Measurements from ENCODE around the gene KCNJ12. TPM values are rescaled to one million over a fixed set of nuclear protein-coding genes. Genes with fewer than 3 reads are reported as not detected.
"Not testable (repeated sequence)": the region's sequence is repeated elsewhere in the genome, so short reads cannot be mapped to it uniquely, and the experiment has no call there.

KCNJ12 gene
- total RNA-seq, 1 donor, result 0.10 TPM

GRCh38 chr17:21346107-21346506, 30.1 kb upstream of the KCNJ12 start:
- not testable (repeated sequence) for H3K4me3 ChIP-seq (ENCODE audit: low read length); H3K4me1 ChIP-seq (ENCODE audit: insufficient read depth, low read length); H3K27me3 ChIP-seq (ENCODE audit: insufficient read depth, low read length); H3K9me3 ChIP-seq (ENCODE audit: low read depth, low read length)

GRCh38 chr17:21346651-21347250, 29.4 kb upstream of the KCNJ12 start:
- not testable (repeated sequence) for H3K9me3 ChIP-seq (ENCODE audit: low read depth, low read length); H3K4me1 ChIP-seq (ENCODE audit: insufficient read depth, low read length); H3K4me3 ChIP-seq (ENCODE audit: low read length); H3K27me3 ChIP-seq (ENCODE audit: insufficient read depth, low read length)

- H3K27me3 ChIP-seq (ENCODE audit: insufficient read depth, low read length); H3K4me3 ChIP-seq (ENCODE audit: low read length); H3K4me1 ChIP-seq (ENCODE audit: insufficient read depth, low read length); H3K9me3 ChIP-seq (ENCODE audit: low read depth, low read length): not testable (repeated sequence)
These were observed 28.5 kb upstream of the KCNJ12 start for GRCh38 chr17:21347660-21348059.

- not testable (repeated sequence) for H3K4me1 ChIP-seq (ENCODE audit: insufficient read depth, low read length); H3K9me3 ChIP-seq (ENCODE audit: low read depth, low read length); H3K27me3 ChIP-seq (ENCODE audit: insufficient read depth, low read length); H3K4me3 ChIP-seq (ENCODE audit: low read length)
These were observed 27.9 kb upstream of the KCNJ12 start for GRCh38 chr17:21348081-21348925.

GRCh38 chr17:21348926-21349261, 27.3 kb upstream of the KCNJ12 start:
- H3K4me3 ChIP-seq (ENCODE audit: low read length); H3K27me3 ChIP-seq (ENCODE audit: insufficient read depth, low read length); H3K4me1 ChIP-seq (ENCODE audit: insufficient read depth, low read length): not testable (repeated sequence)

GRCh38 chr17:21349358-21350050, 26.7 kb upstream of the KCNJ12 start:
- H3K9me3 ChIP-seq (ENCODE audit: low read depth, low read length); H3K27me3 ChIP-seq (ENCODE audit: insufficient read depth, low read length); H3K4me3 ChIP-seq (ENCODE audit: low read length); H3K4me1 ChIP-seq (ENCODE audit: insufficient read depth, low read length): not testable (repeated sequence)

More at GRCh38 chr17:21348926-21349261, 27.3 kb upstream of the KCNJ12 start:
- H3K9me3 ChIP-seq (ENCODE audit: low read depth, low read length), result not testable (repeated sequence)

- H3K4me3 ChIP-seq (ENCODE audit: low read length); H3K4me1 ChIP-seq (ENCODE audit: insufficient read depth, low read length); H3K27me3 ChIP-seq (ENCODE audit: insufficient read depth, low read length); H3K9me3 ChIP-seq (ENCODE audit: low read depth, low read length): not testable (repeated sequence)
These were observed 25.7 kb upstream of the KCNJ12 start for GRCh38 chr17:21350495-21350894.

GRCh38 chr17:21351366-21352065, 24.6 kb upstream of the KCNJ12 start:
- Histone ChIP-seq H3K27me3 (ENCODE audit: insufficient read depth, low read length) (no peaks in the 10 kb centered on the region), H3K4me3 (ENCODE audit: low read length) (no peak overlapping the region), H3K9me3 (ENCODE audit: low read depth, low read length) (no peaks in the 10 kb centered on the region), H3K4me1 (ENCODE audit: insufficient read depth, low read length) (no peaks in the 10 kb centered on the region)

- Histone ChIP-seq H3K27me3 (ENCODE audit: insufficient read depth, low read length) (no peaks in the 10 kb centered on the region), H3K4me1 (ENCODE audit: insufficient read depth, low read length) (no peaks in the 10 kb centered on the region), H3K9me3 (ENCODE audit: low read depth, low read length) (no peaks in the 10 kb centered on the region), H3K4me3 (ENCODE audit: low read length) (no peak overlapping the region)
These were observed 23.8 kb upstream of the KCNJ12 start for GRCh38 chr17:21352221-21352980.

- no peaks in the 10 kb centered on the region for H3K4me1 ChIP-seq (ENCODE audit: insufficient read depth, low read length)
These were observed 23.2 kb upstream of the KCNJ12 start for GRCh38 chr17:21352981-21353265.

GRCh38 chr17:21353326-21354010, 22.7 kb upstream of the KCNJ12 start:
- no peaks in the 10 kb centered on the region for H3K27me3 ChIP-seq (ENCODE audit: insufficient read depth, low read length)
- no peaks in the 10 kb centered on the region for H3K9me3 ChIP-seq (ENCODE audit: low read depth, low read length)
- H3K4me3 ChIP-seq (ENCODE audit: low read length), result no peak overlapping the region
- H3K4me1 ChIP-seq (ENCODE audit: insufficient read depth, low read length), result no peaks in the 10 kb centered on the region

More at GRCh38 chr17:21352981-21353265, 23.2 kb upstream of the KCNJ12 start:
- no peaks in the 10 kb centered on the region for H3K27me3 ChIP-seq (ENCODE audit: insufficient read depth, low read length)
- no peaks in the 10 kb centered on the region for H3K9me3 ChIP-seq (ENCODE audit: low read depth, low read length)
- no peak overlapping the region for H3K4me3 ChIP-seq (ENCODE audit: low read length)

GRCh38 chr17:21354796-21355385, 21.3 kb upstream of the KCNJ12 start:
- no peak overlapping the region for H3K4me3 ChIP-seq (ENCODE audit: low read length)
- H3K27me3 ChIP-seq (ENCODE audit: insufficient read depth, low read length), result no peaks in the 10 kb centered on the region
- H3K9me3 ChIP-seq (ENCODE audit: low read depth, low read length), result no peaks in the 10 kb centered on the region
- no peaks in the 10 kb centered on the region for H3K4me1 ChIP-seq (ENCODE audit: insufficient read depth, low read length)

GRCh38 chr17:21355586-21355985, 20.6 kb upstream of the KCNJ12 start:
- Histone ChIP-seq H3K4me1 (ENCODE audit: insufficient read depth, low read length) (no peaks in the 10 kb centered on the region), H3K9me3 (ENCODE audit: low read depth, low read length) (no peaks in the 10 kb centered on the region), H3K4me3 (ENCODE audit: low read length) (no peak overlapping the region), H3K27me3 (ENCODE audit: insufficient read depth, low read length) (no peaks in the 10 kb centered on the region)

- Histone ChIP-seq H3K4me3 (ENCODE audit: low read length) (no peak overlapping the region), H3K4me1 (ENCODE audit: insufficient read depth, low read length) (no peaks in the 10 kb centered on the region), H3K27me3 (ENCODE audit: insufficient read depth, low read length) (no peaks in the 10 kb centered on the region), H3K9me3 (ENCODE audit: low read depth, low read length) (no peaks in the 10 kb centered on the region)
These were observed 19.5 kb upstream of the KCNJ12 start for GRCh38 chr17:21356537-21357127.

All from mononuclear cell (primary cell).